Measurements from ENCODE around the gene CHMP3. TPM values are rescaled to one million over a fixed set of nuclear protein-coding genes. Genes with fewer than 3 reads are reported as not detected.

The CHMP3 gene
- total and polyA plus RNA-seq, 2 donors (not counting 1 experiment from before 2014, with no cell fraction given) = 17.5 to 72.5 TPM

GRCh38 chr2:86584151-86584913 is 21.1 kb upstream of the CHMP3 start:
- DNase-seq = no peak
- TF ChIP-seq EZH2 (IDR thresholded peaks at IDR 0.05; ENCODE audit: borderline replicate concordance, insufficient read depth, low read depth, low read length, poor library complexity, severe bottlenecking) = no peak
- TF ChIP-seq, protein P1, sequence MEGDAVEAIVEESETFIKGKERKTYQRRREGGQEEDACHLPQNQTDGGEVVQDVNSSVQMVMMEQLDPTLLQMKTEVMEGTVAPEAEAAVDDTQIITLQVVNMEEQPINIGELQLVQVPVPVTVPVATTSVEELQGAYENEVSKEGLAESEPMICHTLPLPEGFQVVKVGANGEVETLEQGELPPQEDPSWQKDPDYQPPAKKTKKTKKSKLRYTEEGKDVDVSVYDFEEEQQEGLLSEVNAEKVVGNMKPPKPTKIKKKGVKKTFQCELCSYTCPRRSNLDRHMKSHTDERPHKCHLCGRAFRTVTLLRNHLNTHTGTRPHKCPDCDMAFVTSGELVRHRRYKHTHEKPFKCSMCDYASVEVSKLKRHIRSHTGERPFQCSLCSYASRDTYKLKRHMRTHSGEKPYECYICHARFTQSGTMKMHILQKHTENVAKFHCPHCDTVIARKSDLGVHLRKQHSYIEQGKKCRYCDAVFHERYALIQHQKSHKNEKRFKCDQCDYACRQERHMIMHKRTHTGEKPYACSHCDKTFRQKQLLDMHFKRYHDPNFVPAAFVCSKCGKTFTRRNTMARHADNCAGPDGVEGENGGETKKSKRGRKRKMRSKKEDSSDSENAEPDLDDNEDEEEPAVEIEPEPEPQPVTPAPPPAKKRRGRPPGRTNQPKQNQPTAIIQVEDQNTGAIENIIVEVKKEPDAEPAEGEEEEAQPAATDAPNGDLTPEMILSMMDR (IDR thresholded peaks at IDR 0.05) = no peak
- Histone ChIP-seq H3K79me2 (ENCODE audit: control insufficient read depth, insufficient read depth, low read length) (no peaks in the 10 kb centered on the region), H3K27ac (ENCODE audit: low read length in 2 of 2) (no peak overlapping the region), H2AFZ (ENCODE audit: insufficient read depth, low read depth, low read length, poor library complexity, severe bottlenecking) (no peak overlapping the region), H3K27me3 (replicated peaks in 1 of 4; ENCODE audit: control extremely low read depth in 1 of 4, control insufficient read depth in 3 of 4, insufficient read depth in 4 of 4, low read length in 3 of 4) (no peaks in the 10 kb centered on the region), H3K4me3 (ENCODE audit: control extremely low read depth in 1 of 5, extremely low read depth in 1 of 5, insufficient read depth in 1 of 5, low read depth in 2 of 5, low read length in 4 of 5) (no peak overlapping the region), H3K9ac (ENCODE audit: low read length) (no peak overlapping the region), H3K4me2 (replicated peaks; ENCODE audit: low read depth, low read length, poor library complexity, severe bottlenecking) (no peak overlapping the region), H3K36me3 (replicated peaks in 1 of 2; ENCODE audit: control extremely low read depth in 1 of 2, control insufficient read depth in 1 of 2, extremely low read depth in 1 of 2, insufficient read depth in 2 of 2, low read length in 1 of 2) (no peaks in the 10 kb centered on the region), H3K4me1 (ENCODE audit: control insufficient read depth in 2 of 2, insufficient read depth in 2 of 2, low read length in 2 of 2) (no peaks in the 10 kb centered on the region), H3K9me3 (ENCODE audit: control extremely low read depth in 1 of 3, control insufficient read depth in 2 of 3, insufficient read depth in 1 of 3, low read length in 2 of 3) (no peaks in the 10 kb centered on the region), H4K20me1 (ENCODE audit: control insufficient read depth, insufficient read depth, low read length, poor library complexity, severe bottlenecking) (no peaks in the 10 kb centered on the region)
- 25% methylated on average over 1 of the region's 2 CpGs for WGBS (ENCODE audit: insufficient coverage)
- Mint-ChIP-seq H3K27me3 (peaks cover 3% of the 10 kb centered on the region), H3K27ac (no peak overlapping the region), H3K4me3 (no peak overlapping the region), H3K9me3 (ENCODE audit: insufficient read depth) (no peaks in the 10 kb centered on the region), H3K4me1 (peaks cover 3% of the 10 kb centered on the region)
- intact Hi-C loops (cut with micrococcal nuclease) = no loop called here
- CTCF ChIA-PET = no interaction called here
- no peak for ATAC-seq (ENCODE audit: low read depth)
- POLR2A ChIA-PET = no interaction called here

DNA sequence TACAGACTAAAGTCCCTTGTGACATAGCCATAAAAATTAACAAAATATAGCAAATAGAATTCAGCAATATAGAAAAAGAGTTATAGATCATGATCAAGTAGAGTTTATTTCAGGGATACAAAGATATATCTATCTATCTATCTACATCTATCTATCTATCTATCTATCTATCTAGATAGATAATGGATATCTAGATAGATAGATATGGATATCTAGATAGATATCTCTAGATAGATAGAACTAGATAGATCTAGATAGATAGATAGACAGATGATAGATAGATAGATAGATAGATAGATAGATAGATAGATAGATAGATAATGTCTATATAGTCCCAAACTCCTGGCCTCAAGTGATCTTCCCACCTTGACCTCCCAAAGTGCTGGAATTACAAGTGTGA is 17.3 kb upstream of the CHMP3 start:
- Mint-ChIP-seq H3K4me1 (peaks cover 3% of the 10 kb centered on the region), H3K27me3 (no peaks in the 10 kb centered on the region), H3K9me3 (ENCODE audit: insufficient read depth) (no peaks in the 10 kb centered on the region), H3K27ac (no peak overlapping the region), H3K4me3 (no peak overlapping the region)
- Histone ChIP-seq H3K79me2 (ENCODE audit: control insufficient read depth, insufficient read depth, low read length) (no peaks in the 10 kb centered on the region), H3K9me3 (ENCODE audit: control extremely low read depth in 1 of 3, control insufficient read depth in 2 of 3, insufficient read depth in 1 of 3, low read length in 2 of 3) (no peaks in the 10 kb centered on the region), H3K9ac (ENCODE audit: low read length) (no peak overlapping the region), H3K27ac (ENCODE audit: low read length in 2 of 2) (no peak overlapping the region), H3K4me3 (ENCODE audit: control extremely low read depth in 1 of 5, extremely low read depth in 1 of 5, insufficient read depth in 1 of 5, low read depth in 2 of 5, low read length in 4 of 5) (no peak overlapping the region), H3K27me3 (replicated peaks in 1 of 4; ENCODE audit: control extremely low read depth in 1 of 4, control insufficient read depth in 3 of 4, insufficient read depth in 4 of 4, low read length in 3 of 4) (no peaks in the 10 kb centered on the region), H4K20me1 (ENCODE audit: control insufficient read depth, insufficient read depth, low read length, poor library complexity, severe bottlenecking) (no peaks in the 10 kb centered on the region), H3K4me2 (replicated peaks; ENCODE audit: low read depth, low read length, poor library complexity, severe bottlenecking) (no peak overlapping the region), H2AFZ (ENCODE audit: insufficient read depth, low read depth, low read length, poor library complexity, severe bottlenecking) (no peak overlapping the region), H3K36me3 (replicated peaks in 1 of 2; ENCODE audit: control extremely low read depth in 1 of 2, control insufficient read depth in 1 of 2, extremely low read depth in 1 of 2, insufficient read depth in 2 of 2, low read length in 1 of 2) (no peaks in the 10 kb centered on the region), H3K4me1 (ENCODE audit: control insufficient read depth in 2 of 2, insufficient read depth in 2 of 2, low read length in 2 of 2) (no peaks in the 10 kb centered on the region)
- no peak for TF ChIP-seq EZH2 (IDR thresholded peaks at IDR 0.05; ENCODE audit: borderline replicate concordance, insufficient read depth, low read depth, low read length, poor library complexity, severe bottlenecking)
- TF ChIP-seq, protein P1 (IDR thresholded peaks at IDR 0.05) = no peak
- DNase-seq (no peak), ATAC-seq (ENCODE audit: low read depth) (no peak)
- POLR2A ChIA-PET = no interaction called here
- CTCF ChIA-PET = no interaction called here
- intact Hi-C loops (cut with micrococcal nuclease) = no loop called here

All from B cell (primary cell).